Transverse colon (tissue), 4 donors: ENCODE measurements around the gene HDX. TPM values are rescaled to one million over a fixed set of nuclear protein-coding genes. Genes with fewer than 3 reads are reported as not detected.

Source experiments
- DNase-seq: peaks from one replicate; pipeline ENCODE4 v3.0.0-alpha.2; 2019
- H3K27ac ChIP-seq, 4 donors: fragments of 200-600 bp; sonication (generic); 2 replicates each; pipeline ENCODE4 v1.5.1; 2016 to 2018; ENCODE audit warnings: inconsistent platforms in 4 of 4
- H3K27me3 ChIP-seq: fragments of 200-600 bp; sonication (generic); 2 replicates; pipeline ENCODE4 v1.5.1; 2017; ENCODE audit warnings: inconsistent platforms
- H3K36me3 ChIP-seq, 4 donors: fragments of 200-600 bp; sonication (generic); 2 replicates each; pipeline ENCODE4 v1.5.1; 2017 to 2019; ENCODE audit warnings: inconsistent platforms in 4 of 4
- H3K4me1 ChIP-seq, 4 donors: fragments of 200-600 bp; sonication (generic); 2 replicates each; pipeline ENCODE4 v1.5.1; 2017 to 2020; ENCODE audit warnings: inconsistent platforms in 4 of 4
- H3K4me3 ChIP-seq, 4 donors: fragments of 200-600 bp; sonication (generic); 1 replicate in 1 of 4; 2 replicates in 3 of 4; pipeline versions ENCODE4 v1.5.1 to v1.6.1; 2017 to 2019; ENCODE audit warnings: inconsistent platforms in 4 of 4
- H3K9me3 ChIP-seq, 2 donors: fragments of 200-600 bp; sonication (generic); 2 replicates each; pipeline ENCODE4 v1.5.1; 2017 to 2019; ENCODE audit warnings: inconsistent platforms in 2 of 2
- CTCF ChIP-seq, 5 experiments: fragments of 200-600 bp in 3 of 5; fragments of 450-650 bp in 2 of 5; sonication (generic) in 3 of 5; IDR thresholded peaks; 1 replicate in 2 of 5; 2 replicates in 3 of 5; pipeline ENCODE4 v1.5.1; 2016 to 2017; ENCODE audit warnings: antibody characterized with exemption in 5 of 5, inconsistent platforms in 3 of 5, mild to moderate bottlenecking in 2 of 5, moderate library complexity in 1 of 5
- EP300 ChIP-seq: sonication (generic); formaldehyde crosslinking; IDR thresholded peaks from one replicate; pipeline ENCODE4 v1.6.1; 2017; ENCODE audit warnings: antibody characterized with exemption, low read depth
- POLR2A ChIP-seq: fragments of 450-650 bp; IDR thresholded peaks from one replicate; pipeline ENCODE4 v1.6.1; 2016; ENCODE audit warnings: antibody characterized with exemption, mild to moderate bottlenecking, moderate library complexity
- POLR2AphosphoS5 ChIP-seq, 3 donors: sonication (generic); formaldehyde crosslinking; IDR thresholded peaks; one replicate each; pipeline ENCODE4 v1.6.1; 2016; ENCODE audit warnings: antibody characterized with exemption in 3 of 3
- WGBS, 2 donors: methylation state at CpG; one replicate each; pipeline ENCODE4 v1.1.5; 2018; ENCODE audit warnings: low coverage in 1 of 2; 5-methylcytosine and 5-hydroxymethylcytosine counted together
- in situ Hi-C, 4 donors: fragments of 200-750 bp; cut with MboI; loops; one replicate each; pipeline versions ENCODE4 v1.15.0 to v1.15.1; 2017; ENCODE audit warnings: low sequenced_read_pairs in 3 of 4, low pct_ligation_motif_present in 1 of 4, low pct_unique_long_range_greater_than_20kb in 1 of 4
- intact Hi-C: fragments of 100-400 bp; cut with DNase I; formaldehyde crosslinking; loops from one replicate; pipeline ENCODE4 v1.15.1; 2023; ENCODE audit warnings: low total_unique reads
- total RNA-seq, 4 donors: library from RNA; depleted of rRNA; stranded (reverse); fragments of >200 nt; gene quantifications; one replicate each; pipeline ENCODE4 v1.1.0, GENCODE V29; 2016

Gene HDX
- total RNA-seq, 4 donors from 2014 or later: 0.37 to 3.8 (median 2.5) TPM; not detected in 1

GRCh38 chrX:84441143-84441542 lies 61.1 kb downstream of the HDX start:
- in situ Hi-C loops (no loop called here), intact Hi-C loops (no loop called here)
- Histone ChIP-seq H3K4me3 (no peak overlapping the region), H3K4me1 (no peaks in the 10 kb centered on the region), H3K27ac (no peak overlapping the region), H3K36me3 (no peaks in the 10 kb centered on the region), H3K9me3 (no peaks in the 10 kb centered on the region), H3K27me3 (no peaks in the 10 kb centered on the region)
- WGBS, 2 donors: 69% methylated on average over 1 of the region's 1 CpG; no CpG with 5 or more reads in 1 of the 2 donors
- TF ChIP-seq CTCF (IDR thresholded peaks at IDR 0.05) (no peak), EP300 (no peak), POLR2A (no peak), POLR2AphosphoS5 (IDR thresholded peaks at IDR 0.05) (no peak)
- DNase-seq: no peak

- Histone ChIP-seq H3K27ac (no peak overlapping the region), H3K9me3 (no peaks in the 10 kb centered on the region), H3K36me3 (no peaks in the 10 kb centered on the region), H3K4me3 (no peak overlapping the region), H3K27me3 (no peaks in the 10 kb centered on the region), H3K4me1 (no peaks in the 10 kb centered on the region)
- in situ Hi-C loops: no loop called here
- DNase-seq: no peak
- intact Hi-C loops: no loop called here
- TF ChIP-seq CTCF (IDR thresholded peaks at IDR 0.05) (no peak), EP300 (no peak), POLR2AphosphoS5 (IDR thresholded peaks at IDR 0.05) (no peak), POLR2A (no peak)
Observed at GRCh38 chrX:84415140-84415539, 87.1 kb downstream of the HDX start.

GRCh38 chrX:84363663-84364062 lies 138.6 kb downstream of the HDX start:
- DNase-seq: no peak
- Histone ChIP-seq H3K4me1 (no peaks in the 10 kb centered on the region), H3K27ac (no peak overlapping the region), H3K27me3 (no peaks in the 10 kb centered on the region), H3K9me3 (no peaks in the 10 kb centered on the region), H3K36me3 (no peaks in the 10 kb centered on the region), H3K4me3 (no peak overlapping the region)
- in situ Hi-C loops (no loop called here), intact Hi-C loops (no loop called here)
- 31% methylated on average over 1 of the region's 1 CpG; no CpG with 5 or more reads in 1 of the 2 donors for WGBS, 2 donors
- TF ChIP-seq EP300 (no peak), POLR2A (no peak), POLR2AphosphoS5 (IDR thresholded peaks at IDR 0.05) (no peak), CTCF (IDR thresholded peaks at IDR 0.05) (no peak)

- Histone ChIP-seq H3K27me3 (no peaks in the 10 kb centered on the region), H3K4me3 (no peak overlapping the region), H3K27ac (no peak overlapping the region), H3K4me1 (no peaks in the 10 kb centered on the region), H3K36me3 (no peaks in the 10 kb centered on the region), H3K9me3 (no peaks in the 10 kb centered on the region)
- TF ChIP-seq POLR2AphosphoS5 (IDR thresholded peaks at IDR 0.05) (no peak), POLR2A (no peak), EP300 (no peak), CTCF (IDR thresholded peaks at IDR 0.05) (no peak)
- no peak for DNase-seq
- intact Hi-C loops: no loop called here
- 48 to 64% methylated on average over 3 of the region's 3 CpGs for WGBS, 2 donors
- in situ Hi-C loops: no loop called here
Observed at GRCh38 chrX:84363051-84363450, 139.2 kb downstream of the HDX start.
